Cardiac muscle cell (in vitro differentiated cells and primary cell): Measurements from ENCODE around the gene XRCC5. TPM values are rescaled to one million over a fixed set of nuclear protein-coding genes. Genes with fewer than 3 reads are reported as not detected.

Experiments used
- DNase-seq, 2 donors: peaks; one replicate each; pipeline versions ENCODE4 v3.0.0 to v3.0.0-alpha.2; 2010 to 2017; ENCODE audit warnings: low read depth in 1 of 2, low spot score in 1 of 2
- H3K27ac ChIP-seq: fragments of 200-600 bp; sonication (generic); 2 replicates; pipeline ENCODE4 v1.5.1; 2016
- H3K27me3 ChIP-seq: fragments of 200-600 bp; sonication (generic); 2 replicates; pipeline ENCODE4 v1.6.0; 2016; ENCODE audit warnings: control low read depth
- H3K36me3 ChIP-seq: fragments of 200-600 bp; sonication (generic); 2 replicates; pipeline ENCODE4 v1.5.1; 2016; ENCODE audit warnings: control low read depth
- H3K4me1 ChIP-seq: fragments of 200-600 bp; sonication (generic); 2 replicates; pipeline ENCODE4 v1.8.1; 2017; ENCODE audit warnings: low read depth, mild to moderate bottlenecking, mixed run types
- H3K4me3 ChIP-seq: fragments of 200-600 bp; sonication (generic); 2 replicates; pipeline ENCODE4 v1.5.1; 2016; ENCODE audit warnings: mild to moderate bottlenecking
- H3K9me3 ChIP-seq: fragments of 200-600 bp; sonication (generic); 2 replicates; pipeline ENCODE4 v1.5.1; 2017; ENCODE audit warnings: low read depth, mild to moderate bottlenecking, control low read depth
- polyA plus RNA-seq: library from polyadenylated mRNA; unstranded; fragments of >200 nt; fragmentation: Nextera tagmentation; extraction: Ambion mirVana; gene quantifications from 2 replicates; pipeline ENCODE4 v1.2.1, GENCODE V29; 2016
- total RNA-seq: library from RNA; depleted of rRNA; stranded (reverse); fragments of >200 nt; gene quantifications from 2 replicates; pipeline ENCODE4 v1.2.3, GENCODE V29; 2016
- TF ChIP-seq, protein P1 (sequence below): IDR thresholded peaks from 2 replicates; pipeline ENCODE4 v1.5.1; 2012; ENCODE audit warnings: low read depth, mild to moderate bottlenecking, low read length

Gene XRCC5
- total and polyA plus RNA-seq, 2 experiments from 2014 or later: 150 to 241 TPM

DNA sequence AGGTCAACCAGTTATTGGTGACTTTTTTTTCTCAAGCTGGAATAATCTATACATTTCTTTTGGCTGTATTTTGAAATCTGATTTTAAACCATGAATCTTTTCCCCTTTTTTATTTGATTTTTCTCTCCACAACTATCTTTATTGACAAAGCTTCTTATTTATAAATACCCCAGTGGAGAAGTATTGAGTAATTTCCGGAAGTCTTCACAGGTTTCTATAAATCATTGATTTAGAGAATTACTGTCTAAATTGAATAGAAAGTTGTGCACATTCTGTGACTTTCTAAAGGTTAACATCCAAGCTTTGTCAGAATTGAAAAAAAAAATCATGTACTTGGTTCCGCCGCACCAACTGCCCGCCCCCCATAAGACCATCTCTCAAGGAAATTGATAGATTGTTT, 39.8 kb downstream of the XRCC5 start:
- TF ChIP-seq, protein P1, sequence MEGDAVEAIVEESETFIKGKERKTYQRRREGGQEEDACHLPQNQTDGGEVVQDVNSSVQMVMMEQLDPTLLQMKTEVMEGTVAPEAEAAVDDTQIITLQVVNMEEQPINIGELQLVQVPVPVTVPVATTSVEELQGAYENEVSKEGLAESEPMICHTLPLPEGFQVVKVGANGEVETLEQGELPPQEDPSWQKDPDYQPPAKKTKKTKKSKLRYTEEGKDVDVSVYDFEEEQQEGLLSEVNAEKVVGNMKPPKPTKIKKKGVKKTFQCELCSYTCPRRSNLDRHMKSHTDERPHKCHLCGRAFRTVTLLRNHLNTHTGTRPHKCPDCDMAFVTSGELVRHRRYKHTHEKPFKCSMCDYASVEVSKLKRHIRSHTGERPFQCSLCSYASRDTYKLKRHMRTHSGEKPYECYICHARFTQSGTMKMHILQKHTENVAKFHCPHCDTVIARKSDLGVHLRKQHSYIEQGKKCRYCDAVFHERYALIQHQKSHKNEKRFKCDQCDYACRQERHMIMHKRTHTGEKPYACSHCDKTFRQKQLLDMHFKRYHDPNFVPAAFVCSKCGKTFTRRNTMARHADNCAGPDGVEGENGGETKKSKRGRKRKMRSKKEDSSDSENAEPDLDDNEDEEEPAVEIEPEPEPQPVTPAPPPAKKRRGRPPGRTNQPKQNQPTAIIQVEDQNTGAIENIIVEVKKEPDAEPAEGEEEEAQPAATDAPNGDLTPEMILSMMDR: no peak
- Histone ChIP-seq H3K27me3 (no peaks in the 10 kb centered on the region), H3K36me3 (peaks cover 51% of the 10 kb centered on the region), H3K4me3 (no peak overlapping the region), H3K27ac (no peak overlapping the region), H3K9me3 (no peaks in the 10 kb centered on the region), H3K4me1 (peaks cover 14% of the 10 kb centered on the region)
- no peak for DNase-seq

DNA sequence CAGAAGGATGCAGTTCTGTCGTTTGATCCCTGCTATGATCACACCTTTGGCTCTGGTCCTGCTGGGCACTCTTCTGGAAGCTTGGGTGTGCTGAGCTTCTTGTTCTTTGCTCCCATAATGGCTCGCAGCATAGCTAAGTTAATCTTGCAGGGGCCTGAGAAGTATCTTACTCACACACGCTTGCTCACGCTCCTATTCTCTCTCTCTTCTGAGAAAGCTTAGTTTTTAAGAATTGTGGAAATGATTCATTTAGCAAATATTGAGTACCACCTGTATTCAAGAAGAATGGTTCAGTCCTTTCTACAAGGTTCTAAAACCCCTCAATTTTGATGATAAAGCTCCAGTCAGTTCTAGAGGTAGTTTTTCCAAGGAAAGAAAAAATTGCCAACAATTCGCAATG, 40.6 kb downstream of the XRCC5 start:
- H3K9me3 ChIP-seq: no peaks in the 10 kb centered on the region
- no peak overlapping the region for H3K27ac ChIP-seq
- TF ChIP-seq, protein P1: no peak
- peak in 1 of 2 donors; percentile 9 for DNase-seq
- H3K36me3 ChIP-seq: peaks cover 51% of the 10 kb centered on the region
- no peaks in the 10 kb centered on the region for H3K27me3 ChIP-seq
- peaks cover 14% of the 10 kb centered on the region for H3K4me1 ChIP-seq
- no peak overlapping the region for H3K4me3 ChIP-seq

DNA sequence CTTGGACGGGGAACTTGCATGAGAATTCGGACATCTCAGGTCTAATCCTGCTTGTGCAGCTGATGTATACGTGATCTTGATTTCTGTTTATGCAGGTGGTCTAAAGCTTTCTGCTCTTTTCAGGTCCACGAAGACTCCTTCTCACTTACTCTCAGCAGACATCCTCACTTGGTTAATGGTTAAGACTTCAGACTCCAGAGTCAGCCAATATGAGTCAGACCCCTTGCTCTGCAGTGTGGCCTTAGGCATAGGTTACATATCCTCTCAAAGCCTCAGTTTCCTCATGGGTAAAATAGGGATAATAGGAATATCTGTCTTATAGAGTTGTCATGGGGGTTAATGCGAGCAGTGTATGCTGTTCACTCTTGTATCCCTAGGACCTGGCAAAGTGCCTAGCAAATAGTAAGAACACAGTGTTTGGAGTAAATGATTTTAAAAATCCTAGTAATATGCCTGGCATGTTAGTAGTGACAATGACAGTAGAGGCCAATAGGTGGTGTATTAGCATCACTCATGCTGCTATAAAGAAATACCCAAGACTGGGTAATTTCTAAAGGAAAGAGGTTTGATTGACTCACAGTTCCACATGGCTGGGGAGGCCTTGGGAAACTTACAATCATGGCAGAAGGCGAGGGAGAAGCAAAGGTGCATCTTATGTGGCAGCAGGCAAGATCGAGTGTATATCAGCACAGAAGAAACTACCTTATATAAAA, 42.3 kb downstream of the XRCC5 start:
- peak in 1 of 2 donors; percentile 14 for DNase-seq
- no peaks in the 10 kb centered on the region for H3K27me3 ChIP-seq
- TF ChIP-seq, protein P1: peak; percentile 8
- peaks cover 10% of the 10 kb centered on the region for H3K4me1 ChIP-seq
- peaks cover 56% of the 10 kb centered on the region for H3K36me3 ChIP-seq
- H3K4me3 ChIP-seq: no peak overlapping the region
- H3K27ac ChIP-seq: no peak overlapping the region
- no peaks in the 10 kb centered on the region for H3K9me3 ChIP-seq

DNA sequence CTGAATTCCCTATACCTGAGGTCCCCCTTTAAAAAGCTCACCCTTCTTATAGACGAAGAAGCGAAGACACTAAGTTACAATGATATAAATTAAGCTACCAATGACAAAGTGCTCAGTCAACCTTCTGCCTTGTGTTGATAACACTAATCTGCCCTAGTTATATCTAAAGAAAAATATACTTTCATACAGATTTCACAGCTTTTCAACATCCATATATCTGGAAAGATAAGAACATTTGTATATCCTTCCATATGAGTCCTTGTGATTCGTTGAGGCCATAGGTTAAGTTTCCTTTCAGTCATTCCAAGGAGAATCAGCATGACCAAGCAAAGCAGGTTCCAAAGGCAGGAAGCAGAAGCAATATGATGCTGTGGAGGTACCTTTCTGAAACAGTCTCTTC, 46.8 kb downstream of the XRCC5 start:
- TF ChIP-seq, protein P1: no peak
- no peak overlapping the region for H3K27ac ChIP-seq
- no peak for DNase-seq

DNA sequence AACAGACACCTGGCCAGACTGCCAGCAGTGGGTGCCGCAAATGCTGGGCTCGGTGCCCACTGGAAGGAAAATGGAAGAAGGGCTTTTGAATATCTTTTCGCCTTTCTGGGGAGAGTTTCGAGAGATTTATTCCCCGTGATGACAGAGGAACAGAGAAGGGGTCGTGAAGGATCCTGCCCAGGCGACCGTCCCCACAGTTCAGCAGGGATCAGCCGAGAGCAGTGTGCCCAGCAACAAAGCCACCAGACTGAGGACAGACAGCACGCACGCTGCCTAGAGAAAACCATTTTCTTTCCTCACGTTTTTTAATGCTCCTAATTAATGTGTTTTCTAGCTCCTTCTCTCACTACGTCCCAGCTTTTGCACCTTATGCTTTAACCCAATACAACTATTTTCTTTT, 47.7 kb downstream of the XRCC5 start:
- Histone ChIP-seq H3K9me3 (no peaks in the 10 kb centered on the region), H3K4me3 (no peak overlapping the region), H3K36me3 (peaks cover 57% of the 10 kb centered on the region), H3K27me3 (no peaks in the 10 kb centered on the region), H3K27ac (no peak overlapping the region), H3K4me1 (peaks cover 6% of the 10 kb centered on the region)
- TF ChIP-seq, protein P1: no peak
- no peak for DNase-seq

More for the DNA sequence above, 46.8 kb downstream of the XRCC5 start:
- Histone ChIP-seq H3K27me3 (no peaks in the 10 kb centered on the region), H3K36me3 (peaks cover 52% of the 10 kb centered on the region), H3K9me3 (no peaks in the 10 kb centered on the region), H3K4me1 (peaks cover 6% of the 10 kb centered on the region), H3K4me3 (no peak overlapping the region)
